ENCODE measurements around the gene CYB561.

CYB561 gene

DNA sequence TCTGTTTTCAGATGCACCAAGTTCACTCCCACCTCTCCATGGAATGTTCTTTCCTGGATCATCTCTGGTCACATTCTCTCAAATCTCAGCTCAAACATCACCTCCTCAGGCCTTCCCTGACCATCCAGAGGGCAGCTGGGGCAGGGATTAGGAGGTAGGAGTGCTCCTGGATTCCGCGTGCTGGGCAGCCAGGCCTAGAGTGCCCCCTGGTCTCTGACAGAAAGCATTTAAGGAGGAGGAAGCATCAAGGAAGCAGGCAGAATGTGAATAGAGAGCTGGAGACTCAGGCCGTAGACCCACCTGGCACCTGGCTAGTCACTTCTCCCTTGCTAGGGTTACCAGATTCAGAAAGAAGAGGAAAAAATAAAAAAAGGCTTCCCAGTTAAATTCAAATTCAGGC lies 2.5 kb upstream of the CYB561 start:
- no peak for DNase-seq (ENCODE audit: low spot score)

DNA sequence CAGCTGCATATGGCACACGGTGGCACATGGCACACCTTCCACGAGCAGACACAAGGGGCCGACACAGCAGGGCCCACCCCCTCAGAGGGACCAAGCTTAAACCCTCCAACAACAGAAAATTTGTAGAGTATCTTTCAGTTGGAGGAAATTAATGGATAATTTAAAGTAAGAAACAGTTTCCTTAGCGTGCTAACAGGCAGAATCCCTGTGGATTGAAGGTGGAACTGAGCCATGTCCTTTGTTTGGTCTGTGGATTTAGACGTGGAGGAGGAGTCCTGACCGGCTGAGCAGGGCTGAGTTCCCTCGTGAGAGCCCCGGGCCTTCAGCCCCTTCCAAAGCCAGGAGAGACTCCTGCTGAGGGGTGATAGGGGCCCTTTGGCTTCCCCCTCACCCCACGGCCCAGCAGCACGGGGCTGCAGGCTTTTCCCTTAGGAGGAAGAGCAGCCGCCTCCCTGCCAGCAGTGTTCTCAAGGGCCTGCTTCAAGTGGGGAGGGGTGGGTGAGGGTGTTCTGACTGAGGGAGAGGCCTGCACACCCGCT lies 1.4 kb upstream of the CYB561 start:
- DNase-seq (ENCODE audit: low spot score), result no peak

DNA sequence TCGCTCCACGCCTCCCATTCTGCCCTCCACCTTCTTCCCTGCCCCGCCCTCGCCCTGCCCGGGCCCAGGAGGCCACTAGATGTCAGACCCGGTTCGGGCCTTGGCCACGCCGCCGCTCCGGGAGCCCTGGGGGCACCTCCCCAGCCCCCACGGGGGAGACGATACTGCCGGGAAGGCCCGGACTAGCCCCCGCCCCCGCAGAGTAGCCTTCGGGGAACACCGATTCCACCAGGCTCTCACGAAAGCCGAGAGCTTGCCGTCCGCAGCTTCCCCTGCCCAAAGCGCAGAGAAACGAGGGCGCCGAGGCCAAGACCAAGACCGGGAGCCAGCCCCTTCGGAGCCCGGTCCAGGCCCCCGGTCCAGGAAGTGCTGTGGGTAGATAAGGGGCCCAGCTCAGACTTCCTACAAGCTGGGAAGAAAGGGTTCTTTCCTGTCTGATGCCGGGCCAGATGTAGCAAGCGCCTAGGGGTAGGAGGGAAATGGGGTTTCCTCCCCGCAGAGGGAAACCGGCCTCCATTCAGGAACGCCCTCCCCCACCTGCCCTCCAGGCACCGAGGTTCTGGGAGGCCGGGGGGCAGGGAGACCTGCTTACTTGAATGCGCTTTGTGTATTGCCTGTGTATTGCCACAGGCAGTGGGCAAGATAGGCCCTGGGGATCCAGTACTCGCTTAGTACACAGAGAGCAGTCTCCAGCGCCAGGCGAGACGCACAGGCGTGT lies 806 bp upstream of the CYB561 start:
- peak; percentile 25 for DNase-seq (ENCODE audit: low spot score)

DNA sequence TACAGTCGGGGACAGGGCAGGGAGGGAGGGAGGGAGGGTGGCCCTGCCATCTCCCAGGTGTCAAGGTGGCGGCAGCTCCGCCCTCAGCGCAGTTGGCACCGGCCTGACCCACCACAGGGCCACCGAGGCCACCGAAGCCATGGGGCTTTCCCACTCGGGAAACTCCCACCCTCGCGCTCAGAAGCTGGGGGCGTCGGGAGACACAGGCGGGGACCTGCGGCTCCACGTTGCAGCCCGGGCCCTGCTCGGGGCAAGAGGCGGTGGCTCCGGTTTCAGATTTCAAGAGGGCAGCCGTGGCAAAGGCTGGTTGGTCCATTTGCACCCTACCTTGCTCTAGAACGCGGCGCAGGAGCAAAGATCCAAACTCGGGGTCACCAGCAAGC lies 544 bp downstream of the CYB561 start:
- DNase-seq (ENCODE audit: low spot score), result no peak

DNA sequence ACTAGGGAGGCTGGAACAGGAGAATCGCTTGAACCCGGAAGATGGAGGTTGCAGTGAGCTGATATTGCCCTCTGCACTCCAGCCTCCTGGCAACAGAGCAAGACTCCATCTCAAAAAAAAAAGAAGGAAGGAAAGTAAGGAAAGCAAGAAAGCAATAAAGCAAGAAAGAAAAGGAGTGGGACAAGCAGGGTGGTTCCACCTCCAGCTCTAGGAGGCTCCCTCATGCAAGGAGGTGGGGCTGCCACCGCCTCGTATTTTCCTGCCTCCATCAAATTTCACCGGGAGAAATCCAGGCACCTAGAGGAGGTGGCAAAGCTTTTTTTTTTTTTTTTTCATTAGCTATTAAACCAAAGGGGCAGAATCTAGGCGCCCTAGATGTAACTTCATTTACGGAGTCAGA lies 1.0 kb downstream of the CYB561 start:
- DNase-seq (ENCODE audit: low spot score), result no peak

DNA sequence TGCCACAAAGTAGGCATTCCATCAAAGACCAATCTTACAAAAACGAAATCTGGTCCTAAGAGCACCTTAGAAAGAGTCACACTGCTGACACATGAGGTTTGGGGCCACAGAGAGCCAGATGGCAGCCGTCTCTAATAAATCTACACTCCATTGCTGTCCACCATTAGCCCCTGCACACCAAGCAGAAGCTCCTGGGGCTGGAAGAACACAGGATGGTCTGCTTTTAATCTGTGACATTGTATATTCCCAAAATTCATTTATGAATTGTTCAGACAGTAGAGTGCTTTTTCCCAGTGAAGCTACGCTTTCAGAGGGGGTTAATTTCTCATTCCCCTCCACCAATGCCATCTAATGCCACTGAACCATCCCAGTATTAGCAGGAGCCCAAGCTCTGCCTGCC lies 1.6 kb downstream of the CYB561 start:
- no peak for DNase-seq (ENCODE audit: low spot score)

DNA sequence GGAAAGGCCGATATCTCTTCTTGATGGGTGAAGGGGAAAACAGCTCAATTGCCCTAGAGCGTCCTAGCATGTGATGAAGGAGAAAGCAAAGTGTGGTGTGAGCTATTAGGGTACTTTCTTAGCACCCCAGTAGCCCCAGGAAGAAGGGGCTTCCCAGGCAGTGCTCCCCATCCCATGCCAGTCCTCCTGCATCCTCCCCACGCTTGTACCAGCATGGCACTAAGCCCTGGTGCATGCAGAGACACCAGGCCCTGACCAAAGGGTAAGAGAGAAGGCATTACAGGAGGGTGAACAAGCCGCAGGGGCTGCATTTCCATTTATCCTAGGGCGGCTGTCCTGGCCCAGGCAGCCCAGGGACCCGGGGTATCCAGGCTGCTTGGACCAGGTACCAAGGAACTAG lies 3.1 kb downstream of the CYB561 start:
- no peak for DNase-seq (ENCODE audit: low spot score)

DNA sequence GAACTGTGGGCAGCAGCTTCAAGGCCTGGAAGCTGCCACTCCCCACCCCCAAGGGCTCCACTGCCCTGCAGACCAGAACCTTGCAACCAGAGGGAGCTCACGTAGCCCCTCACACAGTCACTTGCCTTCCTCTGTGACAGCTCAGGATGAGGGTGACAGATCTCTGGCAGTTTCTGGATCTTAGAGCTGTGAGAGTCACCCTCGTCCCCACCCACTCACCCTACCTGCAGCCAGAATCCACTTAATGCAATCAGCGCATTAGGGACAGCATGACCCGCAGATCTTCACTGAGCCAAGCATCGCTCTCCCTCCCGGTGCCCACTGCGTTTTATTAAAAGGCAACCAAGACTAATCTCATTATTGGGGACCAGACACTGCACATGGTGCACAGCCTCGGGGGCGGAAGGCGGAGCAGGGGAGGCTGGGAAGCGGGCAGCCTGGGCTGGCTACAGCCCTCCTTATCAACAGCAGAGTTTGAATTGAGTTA lies 3.5 kb downstream of the CYB561 start:
- no peak for DNase-seq (ENCODE audit: low spot score)

DNA sequence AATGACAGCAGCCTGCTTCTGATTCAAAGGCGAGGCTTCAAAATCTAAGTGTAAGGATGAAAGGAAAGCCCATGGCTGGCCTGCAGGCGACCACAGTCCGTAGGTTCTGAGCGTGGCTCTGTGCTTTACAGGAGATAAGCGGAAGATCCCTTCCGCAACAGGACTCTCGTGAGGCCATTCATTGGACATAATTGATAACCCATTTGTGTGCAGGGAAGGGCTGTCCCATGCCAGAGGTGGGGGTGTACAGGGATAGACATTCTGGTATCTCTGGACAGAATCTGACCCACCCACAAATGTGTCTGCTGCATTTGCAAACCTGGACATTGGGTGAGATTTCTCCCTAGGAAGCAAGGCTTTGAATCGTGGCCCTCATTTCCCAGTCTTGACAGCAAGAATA lies 4.0 kb downstream of the CYB561 start:
- no peak for DNase-seq (ENCODE audit: low spot score)

DNA sequence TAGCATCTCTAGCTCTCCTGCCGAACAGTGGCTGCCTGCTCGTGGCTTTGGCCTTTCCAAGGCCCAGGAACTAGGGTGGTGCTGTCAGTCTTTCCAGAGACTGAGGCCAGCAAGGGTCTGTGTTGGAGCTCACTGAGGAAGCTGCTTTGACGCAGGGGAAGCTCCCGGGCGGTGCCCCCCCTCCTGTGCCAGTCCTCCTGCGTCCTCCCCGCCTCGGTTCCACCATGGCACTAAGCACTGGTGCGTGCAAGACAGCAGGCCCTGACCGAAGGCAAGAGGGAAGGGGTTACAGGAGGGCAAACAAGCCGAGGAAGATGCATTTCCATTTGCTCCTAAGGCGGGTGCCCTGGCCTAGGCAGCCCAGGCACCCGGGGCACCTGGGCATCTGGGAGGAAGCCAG lies 4.5 kb downstream of the CYB561 start:
- DNase-seq (ENCODE audit: low spot score), result no peak

DNA sequence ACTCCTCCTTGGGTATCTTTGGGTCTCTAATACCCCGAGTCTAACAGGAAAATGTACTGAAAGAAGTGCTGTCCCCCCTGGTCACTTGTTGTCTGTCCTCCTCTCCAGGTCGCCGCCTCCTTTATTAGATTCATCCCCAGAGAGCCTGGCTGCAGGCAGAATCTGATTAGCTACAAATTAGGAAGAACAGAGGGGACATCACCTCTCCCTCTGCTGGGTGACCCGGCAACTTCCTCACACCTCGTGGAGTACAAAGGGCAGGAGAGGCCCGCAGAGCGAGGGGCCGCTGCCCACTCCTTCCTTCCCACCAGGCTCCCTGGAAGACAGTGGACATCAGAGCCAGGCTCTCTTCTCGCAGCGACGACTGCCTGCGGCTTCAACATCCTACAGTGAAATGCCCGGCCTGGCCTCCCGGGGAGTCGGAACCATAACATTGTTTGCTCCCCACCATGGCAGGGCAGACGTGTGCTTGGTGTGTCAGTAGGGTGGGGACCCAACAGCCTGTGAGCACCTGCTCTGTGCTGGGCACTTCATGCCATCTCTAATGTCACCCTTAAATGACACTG lies 5.3 kb downstream of the CYB561 start:
- no peak for DNase-seq (ENCODE audit: low spot score)

DNA sequence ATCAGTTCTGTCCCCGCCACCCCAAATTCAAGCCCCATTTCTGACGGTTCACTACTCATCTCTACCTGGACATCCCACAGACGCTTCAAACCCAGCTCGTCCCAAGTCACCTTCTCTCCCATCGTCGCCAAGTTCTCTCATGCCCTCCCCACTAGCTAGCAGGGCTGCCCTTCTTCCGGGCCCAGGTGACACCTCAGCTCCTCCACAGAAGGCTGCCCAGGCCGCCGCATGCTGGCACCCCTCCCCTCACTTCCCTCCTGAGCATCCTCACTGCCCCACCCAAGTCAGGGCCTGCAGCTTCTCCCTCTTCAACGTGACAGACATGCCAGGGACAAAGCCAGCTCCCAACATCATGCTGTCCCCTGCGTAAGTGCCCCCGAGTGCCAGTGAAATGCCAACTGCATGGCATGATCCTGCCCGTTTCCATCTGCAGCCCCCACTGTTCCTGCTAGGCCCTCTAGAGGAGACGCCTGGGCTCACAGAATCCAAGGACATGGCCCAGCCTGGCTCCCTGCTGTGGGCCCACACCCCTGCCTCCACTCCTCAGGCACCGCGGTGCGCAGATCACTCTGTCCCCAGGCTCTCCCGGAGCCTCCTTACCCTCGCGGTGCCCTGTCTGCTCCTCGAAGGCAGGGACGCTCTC lies 5.9 kb downstream of the CYB561 start:
- DNase-seq (ENCODE audit: low spot score), result no peak

DNA sequence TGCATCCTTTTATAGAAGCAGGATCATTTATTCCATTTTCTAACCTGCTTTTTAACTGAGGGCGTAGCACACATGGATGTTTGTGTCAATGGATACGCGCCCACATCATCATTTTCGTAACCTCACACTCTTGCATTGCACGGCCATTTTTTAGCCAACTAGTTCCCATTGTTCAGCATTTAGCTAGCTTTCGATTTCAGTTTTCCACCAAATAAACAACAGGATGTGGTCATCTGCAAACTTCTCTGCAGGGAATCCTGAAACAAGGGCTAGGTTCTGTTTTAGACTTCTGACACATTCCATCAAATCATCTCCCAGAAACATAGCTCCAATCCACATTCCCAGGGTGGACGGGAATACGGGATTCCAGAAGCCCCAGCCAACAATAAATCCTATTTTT lies 6.4 kb downstream of the CYB561 start:
- DNase-seq (ENCODE audit: low spot score), result peak; percentile 58

DNA sequence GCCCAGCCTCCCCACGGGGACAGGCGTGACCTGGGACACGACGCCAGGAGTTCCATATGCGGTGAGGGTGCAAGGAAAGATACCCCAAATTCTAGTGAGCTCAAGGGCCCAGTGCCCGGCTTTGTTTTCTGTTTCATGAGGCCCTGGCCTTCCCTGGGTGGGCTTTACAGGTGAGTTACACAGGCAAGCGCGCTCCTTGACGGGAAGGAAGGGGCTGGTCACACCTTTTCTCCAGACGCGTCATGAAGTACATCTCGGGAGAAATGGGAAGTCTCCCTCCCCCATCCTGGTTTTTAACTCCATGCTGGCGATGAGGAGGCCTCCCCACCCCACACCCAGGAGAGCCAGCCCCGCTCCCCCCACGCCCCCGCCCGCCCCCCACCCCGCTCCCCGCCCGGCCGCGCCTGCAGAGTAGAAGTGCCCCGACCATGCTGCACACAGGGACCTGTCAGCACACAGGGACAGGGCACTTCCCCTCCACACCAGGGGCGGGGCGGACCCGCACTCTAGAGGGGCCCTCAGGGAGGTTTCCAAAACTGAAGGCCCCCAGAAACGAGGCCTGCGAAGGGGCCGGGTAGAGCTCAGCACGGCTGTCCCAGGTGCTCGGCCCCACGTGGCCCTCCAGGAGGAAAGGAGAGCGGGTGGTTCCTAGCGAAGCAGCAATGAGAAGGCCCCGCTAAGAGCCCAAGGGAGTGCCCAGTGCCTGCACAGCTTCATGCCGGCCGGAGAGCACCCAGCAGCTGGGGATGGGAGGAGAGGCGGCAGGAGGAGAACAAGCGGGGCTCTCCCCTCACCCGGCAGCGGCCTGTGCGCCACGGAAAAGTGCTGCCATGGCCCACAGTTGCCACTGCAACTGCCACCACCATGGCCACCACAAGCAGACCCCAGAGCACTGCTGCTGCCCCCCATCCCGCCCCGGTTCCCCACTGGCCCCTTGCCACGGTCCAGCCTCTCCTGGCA lies 7.7 kb downstream of the CYB561 start:
- DNase-seq (ENCODE audit: low spot score), result no peak

DNA sequence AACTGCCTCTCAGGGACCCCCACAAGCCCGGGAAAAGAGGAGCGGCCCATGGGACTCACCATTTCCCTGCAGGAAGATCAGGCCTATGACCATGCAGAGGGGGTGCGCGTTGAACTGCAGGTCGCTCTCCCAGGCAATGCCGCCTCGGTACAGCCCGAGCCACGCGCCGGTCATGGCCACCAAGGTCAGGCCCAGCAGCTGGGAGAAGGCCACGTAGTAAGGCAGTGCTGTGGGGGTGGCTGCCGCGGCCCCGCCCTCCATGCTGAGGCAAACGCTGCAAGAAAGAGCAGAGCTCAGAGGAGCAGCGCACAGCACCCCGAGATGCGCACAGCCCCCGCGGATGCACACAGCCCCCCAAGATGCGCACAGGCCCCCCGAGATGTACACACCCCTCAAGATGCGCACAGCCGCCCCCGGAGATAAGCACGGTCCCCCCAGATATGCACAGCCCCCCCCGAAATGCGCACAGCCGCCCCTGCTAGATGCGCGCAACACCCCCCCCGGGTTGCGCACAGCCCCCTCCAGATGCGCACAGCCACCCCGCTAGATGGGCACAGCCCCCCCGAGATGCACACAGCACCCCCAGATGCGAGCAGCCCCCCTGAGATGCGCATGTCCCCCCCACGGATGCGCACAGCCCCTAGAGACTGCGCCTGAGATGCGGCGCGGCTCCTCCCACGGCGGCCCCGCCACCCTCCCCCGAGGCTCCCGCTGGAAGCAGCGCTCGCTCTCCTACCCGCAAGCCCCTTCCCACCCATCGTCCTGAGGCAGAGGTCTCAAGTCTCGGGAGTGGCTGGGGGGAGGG lies 8.6 kb downstream of the CYB561 start:
- DNase-seq (ENCODE audit: low spot score), result no peak

DNA sequence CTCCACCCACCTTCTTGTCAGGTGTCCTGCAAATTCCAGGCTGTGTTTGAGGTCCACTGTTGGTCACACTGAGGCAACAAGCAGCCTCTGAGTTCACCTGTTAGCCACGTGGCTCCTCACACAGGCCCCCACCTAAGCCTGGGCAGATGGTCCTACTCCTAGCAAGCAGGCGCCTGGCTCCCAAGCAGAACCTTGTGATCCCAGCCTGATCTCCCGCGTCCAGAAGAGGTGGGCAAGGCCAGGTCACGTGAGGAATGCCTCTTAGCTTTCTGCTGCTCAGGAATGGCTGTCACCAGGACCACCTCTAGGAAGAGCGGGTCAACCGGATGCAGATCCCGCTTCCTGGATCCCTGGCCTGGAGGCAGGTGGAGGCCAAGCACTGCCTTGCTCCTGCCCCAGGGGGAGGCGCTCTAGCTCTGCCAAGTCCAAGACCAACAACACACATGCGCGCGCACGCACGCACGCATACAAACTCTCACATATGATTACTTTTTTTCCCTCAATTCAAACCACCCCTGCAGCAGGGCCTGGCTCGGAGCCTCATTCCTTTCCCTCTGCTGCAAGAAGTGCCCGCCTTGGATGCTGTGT lies 9.5 kb downstream of the CYB561 start:
- no peak for DNase-seq (ENCODE audit: low spot score)

DNA sequence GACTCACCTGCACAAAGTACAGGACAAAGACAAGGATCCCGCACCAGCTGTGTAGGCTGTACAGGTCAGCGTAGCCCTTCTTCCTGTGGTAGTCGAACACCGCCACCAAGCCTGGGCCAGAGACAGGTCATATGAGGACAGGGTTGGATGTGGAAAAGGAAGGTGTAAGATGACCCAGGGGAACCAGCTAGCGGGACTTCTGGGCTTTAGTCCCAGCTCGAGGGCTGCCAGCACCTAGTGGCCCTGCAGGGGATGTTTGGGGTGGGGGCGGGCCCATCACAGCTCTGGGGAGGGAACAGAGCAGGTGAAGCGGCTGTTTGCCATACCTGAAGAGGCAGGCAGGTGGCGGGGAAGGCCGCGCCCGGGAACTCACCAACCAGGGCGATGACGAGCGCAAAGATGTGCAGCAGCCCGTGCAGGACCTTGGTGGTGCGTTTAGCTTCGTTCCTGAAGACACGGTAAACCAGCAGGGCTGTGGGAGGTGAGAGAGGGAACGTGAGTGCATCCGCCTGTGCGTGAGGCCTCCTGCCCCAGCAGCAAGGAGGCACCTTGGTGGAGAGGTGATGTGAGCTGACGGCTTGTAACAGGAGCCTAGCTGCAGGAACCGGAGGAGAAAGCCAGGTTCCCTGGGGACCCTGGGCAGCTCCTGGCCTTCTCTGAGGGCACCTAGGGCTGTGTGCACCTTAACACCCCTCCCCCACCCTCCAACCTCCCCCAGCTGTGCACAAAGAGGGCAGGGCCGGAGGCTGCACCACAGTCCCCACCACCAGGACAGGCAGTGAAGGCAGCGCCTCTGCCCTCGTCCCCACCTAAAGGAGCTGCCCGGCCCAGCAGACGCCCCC lies 10.2 kb downstream of the CYB561 start:
- DNase-seq (ENCODE audit: low spot score), result no peak

DNA sequence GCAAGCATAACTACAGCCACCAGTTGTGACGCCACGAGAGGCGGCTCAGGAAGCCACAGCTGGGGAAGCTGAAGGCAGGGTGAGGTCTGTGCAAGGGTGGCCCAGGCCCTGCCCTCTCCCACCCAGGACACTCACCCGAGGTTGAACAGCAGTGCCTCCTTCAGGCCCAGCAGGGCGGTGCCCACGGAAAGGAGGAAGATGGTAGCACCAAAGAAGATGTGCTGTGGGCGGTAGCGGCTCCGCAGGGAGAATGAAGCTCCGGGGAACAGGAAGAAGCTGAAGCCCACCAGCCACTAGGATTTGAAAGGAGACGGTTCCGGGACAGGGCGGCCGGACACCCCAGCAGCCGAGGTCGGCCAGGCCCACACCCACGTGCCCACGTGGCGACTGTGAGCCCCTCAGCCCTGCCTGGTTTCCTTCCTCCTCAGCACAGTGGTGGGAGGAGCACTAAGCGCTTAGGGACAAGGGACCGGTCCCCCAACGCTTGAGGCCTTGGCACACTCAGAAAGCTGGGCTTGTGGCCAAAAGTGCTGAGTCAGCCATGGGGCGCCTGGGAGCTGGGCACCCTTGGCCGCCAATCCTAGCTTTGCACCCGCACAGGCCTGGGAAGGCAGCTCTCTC lies 11.0 kb downstream of the CYB561 start:
- DNase-seq (ENCODE audit: low spot score), result no peak

DNA sequence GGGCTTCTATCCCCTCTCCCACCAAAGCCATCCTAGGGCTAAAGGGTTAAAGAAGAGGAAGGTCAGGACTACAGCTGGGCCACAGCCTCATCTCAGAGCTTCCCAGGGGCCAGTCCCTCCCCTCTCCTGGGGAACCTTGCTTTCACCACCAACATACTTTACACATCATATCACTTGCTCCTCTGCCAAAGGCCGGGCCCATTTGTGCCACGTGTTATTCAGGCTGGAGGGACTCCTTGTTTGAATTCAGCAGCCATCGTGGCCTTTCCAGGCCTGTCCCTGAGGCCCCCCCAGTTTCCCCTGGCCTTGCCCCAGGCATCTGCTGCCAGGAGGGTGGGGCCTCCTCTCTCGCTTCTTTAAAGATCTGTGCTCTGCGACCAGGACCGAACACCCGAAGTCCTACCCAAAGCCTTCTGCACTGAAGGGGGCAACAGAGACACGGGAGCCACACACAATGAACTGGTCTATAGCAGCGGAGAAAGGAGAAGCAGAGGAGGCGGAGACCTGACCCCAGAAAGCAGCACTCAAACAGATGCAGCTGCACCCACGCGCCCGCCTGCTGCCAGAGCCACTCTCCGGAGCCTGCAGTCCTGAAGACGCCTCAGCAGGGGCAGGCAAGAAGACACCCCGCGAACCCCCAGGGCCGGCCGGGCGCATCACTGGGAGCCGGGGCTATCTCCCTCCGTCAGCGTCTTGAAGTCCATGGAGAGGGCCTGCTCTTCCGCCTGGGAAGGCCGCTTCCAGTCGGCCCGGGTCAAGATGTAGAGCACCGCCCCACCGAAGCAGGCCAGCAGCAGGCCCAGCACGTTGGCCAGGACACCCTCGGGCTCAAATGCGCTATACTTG lies 12.1 kb downstream of the CYB561 start:
- no peak for DNase-seq (ENCODE audit: low spot score)

All from activated CD4-positive, alpha-beta T cell treated with anti-CD3 and anti-CD28 coated beads, Interleukin-2, Interleukin-4, amounts not matched to agents 100 ng/mL and 50 ng/mL, durations not matched to agents 16 hours and 8 hours (primary cell).